ENCODE measurements around the gene ENTHD1. TPM values are rescaled to one million over a fixed set of nuclear protein-coding genes. Genes with fewer than 3 reads are reported as not detected.

The ENTHD1 gene
- total and polyA plus RNA-seq, 10 of the 15 experiments (the other 5 are each of a cell fraction or from before 2014, with no cell fraction given) = 0.09 to 0.52 (median 0.21) TPM; not detected in 1

DNA sequence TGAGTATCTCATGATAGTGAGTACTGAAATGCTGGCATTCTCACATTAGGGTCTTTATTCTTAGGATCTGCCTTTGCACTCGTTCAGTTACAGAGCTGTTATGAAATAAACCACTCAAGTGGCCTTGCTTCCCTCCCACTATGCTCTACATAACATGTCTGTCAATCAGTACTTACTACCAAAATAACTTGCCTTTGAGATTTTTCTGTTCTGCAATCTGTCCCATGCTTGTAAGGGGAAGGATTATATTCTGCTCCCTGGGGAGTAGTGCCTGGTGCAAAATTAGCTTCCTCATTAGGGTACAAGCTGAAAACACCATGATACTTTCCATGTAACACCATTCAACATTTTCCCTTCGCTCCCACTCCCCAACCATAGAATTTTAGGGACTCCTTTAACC is 5.4 kb upstream of the ENTHD1 start (continued):
- TF ChIP-seq, protein P1, sequence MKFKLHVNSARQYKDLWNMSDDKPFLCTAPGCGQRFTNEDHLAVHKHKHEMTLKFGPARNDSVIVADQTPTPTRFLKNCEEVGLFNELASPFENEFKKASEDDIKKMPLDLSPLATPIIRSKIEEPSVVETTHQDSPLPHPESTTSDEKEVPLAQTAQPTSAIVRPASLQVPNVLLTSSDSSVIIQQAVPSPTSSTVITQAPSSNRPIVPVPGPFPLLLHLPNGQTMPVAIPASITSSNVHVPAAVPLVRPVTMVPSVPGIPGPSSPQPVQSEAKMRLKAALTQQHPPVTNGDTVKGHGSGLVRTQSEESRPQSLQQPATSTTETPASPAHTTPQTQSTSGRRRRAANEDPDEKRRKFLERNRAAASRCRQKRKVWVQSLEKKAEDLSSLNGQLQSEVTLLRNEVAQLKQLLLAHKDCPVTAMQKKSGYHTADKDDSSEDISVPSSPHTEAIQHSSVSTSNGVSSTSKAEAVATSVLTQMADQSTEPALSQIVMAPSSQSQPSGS (IDR thresholded peaks at IDR 0.05; ENCODE audit: low read length) = peak; percentile 70; the same call in 1 of the 2 replicates
- no peak; the same call in 1 of the 2 replicates for TF ChIP-seq BMI1 (IDR thresholded peaks at IDR 0.05; ENCODE audit: borderline replicate concordance)
- TF ChIP-seq, protein P2, sequence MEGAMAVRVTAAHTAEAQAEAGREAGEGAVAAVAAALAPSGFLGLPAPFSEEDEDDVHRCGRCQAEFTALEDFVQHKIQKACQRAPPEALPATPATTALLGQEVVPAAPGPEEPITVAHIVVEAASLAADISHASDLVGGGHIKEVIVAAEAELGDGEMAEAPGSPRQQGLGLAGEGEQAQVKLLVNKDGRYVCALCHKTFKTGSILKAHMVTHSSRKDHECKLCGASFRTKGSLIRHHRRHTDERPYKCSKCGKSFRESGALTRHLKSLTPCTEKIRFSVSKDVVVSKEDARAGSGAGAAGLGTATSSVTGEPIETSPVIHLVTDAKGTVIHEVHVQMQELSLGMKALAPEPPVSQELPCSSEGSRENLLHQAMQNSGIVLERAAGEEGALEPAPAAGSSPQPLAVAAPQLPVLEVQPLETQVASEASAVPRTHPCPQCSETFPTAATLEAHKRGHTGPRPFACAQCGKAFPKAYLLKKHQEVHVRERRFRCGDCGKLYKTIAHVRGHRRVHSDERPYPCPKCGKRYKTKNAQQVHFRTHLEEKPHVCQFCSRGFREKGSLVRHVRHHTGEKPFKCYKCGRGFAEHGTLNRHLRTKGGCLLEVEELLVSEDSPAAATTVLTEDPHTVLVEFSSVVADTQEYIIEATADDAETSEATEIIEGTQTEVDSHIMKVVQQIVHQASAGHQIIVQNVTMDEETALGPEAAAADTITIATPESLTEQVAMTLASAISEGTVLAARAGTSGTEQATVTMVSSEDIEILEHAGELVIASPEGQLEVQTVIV (IDR thresholded peaks at IDR 0.05; ENCODE audit: borderline replicate concordance, partially characterized antibody) = no peak
- TF ChIP-seq ZNF24 (IDR thresholded peaks at IDR 0.05) = peak; percentile 76
- TF ChIP-seq, protein P3, sequence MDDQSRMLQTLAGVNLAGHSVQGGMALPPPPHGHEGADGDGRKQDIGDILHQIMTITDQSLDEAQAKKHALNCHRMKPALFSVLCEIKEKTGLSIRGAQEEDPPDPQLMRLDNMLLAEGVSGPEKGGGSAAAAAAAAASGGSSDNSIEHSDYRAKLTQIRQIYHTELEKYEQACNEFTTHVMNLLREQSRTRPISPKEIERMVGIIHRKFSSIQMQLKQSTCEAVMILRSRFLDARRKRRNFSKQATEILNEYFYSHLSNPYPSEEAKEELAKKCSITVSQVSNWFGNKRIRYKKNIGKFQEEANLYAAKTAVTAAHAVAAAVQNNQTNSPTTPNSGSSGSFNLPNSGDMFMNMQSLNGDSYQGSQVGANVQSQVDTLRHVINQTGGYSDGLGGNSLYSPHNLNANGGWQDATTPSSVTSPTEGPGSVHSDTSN (IDR thresholded peaks at IDR 0.05; ENCODE audit: insufficient replicate concordance, low read depth, low read length) = peak; percentile 86
- no peak for TF ChIP-seq POLR2AphosphoS2 (IDR thresholded peaks at IDR 0.05; ENCODE audit: low read depth, low read length)
- TF ChIP-seq DPF2 (IDR thresholded peaks at IDR 0.05) = peak; percentile 78
- TF ChIP-seq IKZF2 (IDR thresholded peaks at IDR 0.05) = peak; percentile 93
- peak; percentile 51 to 67; a peak in 1 of 4 replicates for TF ChIP-seq EP300 (IDR thresholded peaks at IDR 0.05; ENCODE audit: borderline replicate concordance in 1 of 2, control insufficient read depth in 1 of 2, low read depth in 2 of 2, low read length in 2 of 2)
- 0 out of 2 replicates have a peak, but pooled peaks have one; percentile 58 for TF ChIP-seq MXI1 (IDR thresholded peaks at IDR 0.05; ENCODE audit: low read depth, low read length)
- peak; percentile 71 for TF ChIP-seq NBN (IDR thresholded peaks at IDR 0.05)
- peak; percentile 84 for TF ChIP-seq IKZF1 (conservative IDR thresholded peaks at IDR 0.05)
- TF ChIP-seq MEF2A (IDR thresholded peaks at IDR 0.05; ENCODE audit: insufficient read depth, low read depth, low read length) = peak; percentile 76; the same call in 1 of the 2 replicates
- TF ChIP-seq NFYA (IDR thresholded peaks at IDR 0.05; ENCODE audit: borderline replicate concordance, low read depth, low read length) = no peak
- no peak for TF ChIP-seq TCF7 (IDR thresholded peaks at IDR 0.05; ENCODE audit: borderline replicate concordance)
- no peak for TF ChIP-seq CEBPB (IDR thresholded peaks at IDR 0.05; ENCODE audit: borderline replicate concordance in 1 of 2, low read depth in 2 of 2, low read length in 2 of 2)
- TF ChIP-seq, protein P4, sequence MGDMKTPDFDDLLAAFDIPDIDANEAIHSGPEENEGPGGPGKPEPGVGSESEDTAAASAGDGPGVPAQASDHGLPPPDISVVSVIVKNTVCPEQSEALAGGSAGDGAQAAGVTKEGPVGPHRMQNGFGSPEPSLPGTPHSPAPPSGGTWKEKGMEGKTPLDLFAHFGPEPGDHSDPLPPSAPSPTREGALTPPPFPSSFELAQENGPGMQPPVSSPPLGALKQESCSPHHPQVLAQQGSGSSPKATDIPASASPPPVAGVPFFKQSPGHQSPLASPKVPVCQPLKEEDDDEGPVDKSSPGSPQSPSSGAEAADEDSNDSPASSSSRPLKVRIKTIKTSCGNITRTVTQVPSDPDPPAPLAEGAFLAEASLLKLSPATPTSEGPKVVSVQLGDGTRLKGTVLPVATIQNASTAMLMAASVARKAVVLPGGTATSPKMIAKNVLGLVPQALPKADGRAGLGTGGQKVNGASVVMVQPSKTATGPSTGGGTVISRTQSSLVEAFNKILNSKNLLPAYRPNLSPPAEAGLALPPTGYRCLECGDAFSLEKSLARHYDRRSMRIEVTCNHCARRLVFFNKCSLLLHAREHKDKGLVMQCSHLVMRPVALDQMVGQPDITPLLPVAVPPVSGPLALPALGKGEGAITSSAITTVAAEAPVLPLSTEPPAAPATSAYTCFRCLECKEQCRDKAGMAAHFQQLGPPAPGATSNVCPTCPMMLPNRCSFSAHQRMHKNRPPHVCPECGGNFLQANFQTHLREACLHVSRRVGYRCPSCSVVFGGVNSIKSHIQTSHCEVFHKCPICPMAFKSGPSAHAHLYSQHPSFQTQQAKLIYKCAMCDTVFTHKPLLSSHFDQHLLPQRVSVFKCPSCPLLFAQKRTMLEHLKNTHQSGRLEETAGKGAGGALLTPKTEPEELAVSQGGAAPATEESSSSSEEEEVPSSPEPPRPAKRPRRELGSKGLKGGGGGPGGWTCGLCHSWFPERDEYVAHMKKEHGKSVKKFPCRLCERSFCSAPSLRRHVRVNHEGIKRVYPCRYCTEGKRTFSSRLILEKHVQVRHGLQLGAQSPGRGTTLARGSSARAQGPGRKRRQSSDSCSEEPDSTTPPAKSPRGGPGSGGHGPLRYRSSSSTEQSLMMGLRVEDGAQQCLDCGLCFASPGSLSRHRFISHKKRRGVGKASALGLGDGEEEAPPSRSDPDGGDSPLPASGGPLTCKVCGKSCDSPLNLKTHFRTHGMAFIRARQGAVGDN (IDR thresholded peaks at IDR 0.05) = no peak; the same call in none of the 2 replicates
- no peak for TF ChIP-seq SRF (IDR thresholded peaks at IDR 0.05; ENCODE audit: low read depth in 2 of 2, low read length in 2 of 2)
- no peak for TF ChIP-seq ZBED1 (IDR thresholded peaks at IDR 0.05; ENCODE audit: borderline replicate concordance)
- TF ChIP-seq PAX5 (IDR thresholded peaks at IDR 0.05; ENCODE audit: borderline replicate concordance, low read depth, low read length) = no peak
- peak; percentile 8; the same call in 1 of the 2 replicates for TF ChIP-seq SMC3 (IDR thresholded peaks at IDR 0.05; ENCODE audit: borderline replicate concordance, low read length)
- TF ChIP-seq SPI1 (IDR thresholded peaks at IDR 0.05; ENCODE audit: borderline replicate concordance, insufficient read depth, low read depth, low read length) = peak; percentile 63; the same call in 1 of the 2 replicates

Measured in GM12878 (cell line).